GM12878 (cell line): ENCODE data around the gene ERC1. TPM values are rescaled to one million over a fixed set of nuclear protein-coding genes. Genes with fewer than 3 reads are reported as not detected.

Experiments used
- BACH1 ChIP-seq: fragments of 450-650 bp; IDR thresholded peaks from 2 replicates; pipeline ENCODE4 v1.6.1; 2017; ENCODE audit warnings: mild to moderate bottlenecking, borderline replicate concordance
- CTCF ChIP-seq, 3 experiments: IDR thresholded peaks in 2 of 3; conservative IDR thresholded peaks in 1 of 3; 2 replicates each; pipeline ENCODE4 v1.5.1; 2011; ENCODE audit warnings: low read depth in 3 of 3, low read length in 3 of 3, mild to moderate bottlenecking in 3 of 3, control low read depth in 2 of 3, moderate library complexity in 2 of 3, inconsistent platforms in 1 of 3, mixed read lengths in 1 of 3; ENCODE audit not compliant: control insufficient read depth in 2 of 3, insufficient read depth in 1 of 3; ENCODE audit errors: extremely low read depth in 1 of 3
- EZH2 ChIP-seq: IDR thresholded peaks from 2 replicates; pipeline ENCODE4 v1.6.1; 2012; ENCODE audit warnings: low read depth, mild to moderate bottlenecking, control low read depth, inconsistent platforms, low read length, borderline replicate concordance; ENCODE audit not compliant: control insufficient read depth
- JUNB ChIP-seq: IDR thresholded peaks from 2 replicates; pipeline ENCODE4 v1.6.1; 2016; ENCODE audit warnings: antibody characterized with exemption, mild to moderate bottlenecking
- PBX3 ChIP-seq: IDR thresholded peaks from 2 replicates; pipeline ENCODE4 v1.6.1; 2011; ENCODE audit warnings: mild to moderate bottlenecking, low read depth, low read length, moderate library complexity; ENCODE audit not compliant: insufficient replicate concordance
- POLR2AphosphoS5 ChIP-seq: IDR thresholded peaks from 2 replicates; pipeline ENCODE4 v1.6.1; 2011; ENCODE audit warnings: mild to moderate bottlenecking, low read length, inconsistent platforms
- ZBTB33 ChIP-seq: fragments of 450-650 bp; IDR thresholded peaks from 2 replicates; pipeline ENCODE4 v1.6.1; 2017; ENCODE audit warnings: mild to moderate bottlenecking
- ZNF24 ChIP-seq: fragments of 450-650 bp; IDR thresholded peaks from 2 replicates; pipeline ENCODE4 v1.6.1; 2017; ENCODE audit warnings: antibody characterized with exemption, mild to moderate bottlenecking
- ZZZ3 ChIP-seq: IDR thresholded peaks from 2 replicates; pipeline ENCODE4 v1.6.1; 2011; ENCODE audit warnings: low read depth; ENCODE audit not compliant: control insufficient read depth, insufficient read length
- polyA plus RNA-seq, 11 experiments: library from polyadenylated mRNA; depleted of rRNA in 4 of 11; unstranded in 6 of 11; stranded (reverse) in 5 of 11; fragments of >200 nt; fragmentation: Nextera tagmentation in 4 of 11; fragmentation: Illumina TruSeq in 1 of 11; extraction: Ambion mirVana in 4 of 11; extraction: Trizol in 1 of 11; gene quantifications; 1 replicate in 1 of 11; 2 replicates in 10 of 11; pipeline versions ENCODE4 v1.2.1 to v1.2.3, GENCODE V29; 2011 to 2016; ENCODE audit warnings: inconsistent platforms in 2 of 11, missing spikeins in 2 of 11, low read depth in 1 of 11
- total RNA-seq, 4 experiments: library from RNA; depleted of rRNA in 3 of 4; stranded (reverse); fragments of >200 nt in 3 of 4; fragmentation: Illumina TruSeq in 1 of 4; extraction: Trizol in 1 of 4; gene quantifications; 2 replicates each; pipeline versions ENCODE4 v1.2.1 to v1.2.3, GENCODE V29; 2013 to 2021

The ERC1 gene
- total and polyA plus RNA-seq, 10 of the 15 experiments (the other 5 are each of a cell fraction or from before 2014, with no cell fraction given) = 0.75 to 8.0 (median 5.0) TPM

GRCh38 chr12:1173781-1174617 lies 183.0 kb downstream of the ERC1 start (continued):
- TF ChIP-seq PBX3 (no peak), BACH1 (no peak), JUNB (no peak), CTCF (IDR thresholded peaks at IDR 0.05 in 2 of 3, conservative IDR thresholded peaks at IDR 0.05 in 1 of 3; ENCODE audit: control insufficient read depth in 2 of 3, extremely low read depth in 1 of 3, insufficient read depth in 1 of 3, low read depth in 3 of 3, low read length in 3 of 3) (no peak), EZH2 (no peak), ZZZ3 (no peak), POLR2AphosphoS5 (no peak), ZBTB33 (no peak), ZNF24 (no peak)
